Measurements from ENCODE around the gene SYTL3. TPM values are rescaled to one million over a fixed set of nuclear protein-coding genes. Genes with fewer than 3 reads are reported as not detected.
"Not testable (repeated sequence)": the region's sequence is repeated elsewhere in the genome, so short reads cannot be mapped to it uniquely, and the experiment has no call there.

The SYTL3 gene, protein sequence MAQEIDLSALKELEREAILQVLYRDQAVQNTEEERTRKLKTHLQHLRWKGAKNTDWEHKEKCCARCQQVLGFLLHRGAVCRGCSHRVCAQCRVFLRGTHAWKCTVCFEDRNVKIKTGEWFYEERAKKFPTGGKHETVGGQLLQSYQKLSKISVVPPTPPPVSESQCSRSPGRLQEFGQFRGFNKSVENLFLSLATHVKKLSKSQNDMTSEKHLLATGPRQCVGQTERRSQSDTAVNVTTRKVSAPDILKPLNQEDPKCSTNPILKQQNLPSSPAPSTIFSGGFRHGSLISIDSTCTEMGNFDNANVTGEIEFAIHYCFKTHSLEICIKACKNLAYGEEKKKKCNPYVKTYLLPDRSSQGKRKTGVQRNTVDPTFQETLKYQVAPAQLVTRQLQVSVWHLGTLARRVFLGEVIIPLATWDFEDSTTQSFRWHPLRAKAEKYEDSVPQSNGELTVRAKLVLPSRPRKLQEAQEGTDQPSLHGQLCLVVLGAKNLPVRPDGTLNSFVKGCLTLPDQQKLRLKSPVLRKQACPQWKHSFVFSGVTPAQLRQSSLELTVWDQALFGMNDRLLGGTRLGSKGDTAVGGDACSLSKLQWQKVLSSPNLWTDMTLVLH
- 5.7 TPM for total RNA-seq
- long read RNA-seq, partial matches to known transcripts: 1 of 6 reads
- long read RNA-seq, other reads (novel, unspliced or antisense): 5 of 6 reads

DNA sequence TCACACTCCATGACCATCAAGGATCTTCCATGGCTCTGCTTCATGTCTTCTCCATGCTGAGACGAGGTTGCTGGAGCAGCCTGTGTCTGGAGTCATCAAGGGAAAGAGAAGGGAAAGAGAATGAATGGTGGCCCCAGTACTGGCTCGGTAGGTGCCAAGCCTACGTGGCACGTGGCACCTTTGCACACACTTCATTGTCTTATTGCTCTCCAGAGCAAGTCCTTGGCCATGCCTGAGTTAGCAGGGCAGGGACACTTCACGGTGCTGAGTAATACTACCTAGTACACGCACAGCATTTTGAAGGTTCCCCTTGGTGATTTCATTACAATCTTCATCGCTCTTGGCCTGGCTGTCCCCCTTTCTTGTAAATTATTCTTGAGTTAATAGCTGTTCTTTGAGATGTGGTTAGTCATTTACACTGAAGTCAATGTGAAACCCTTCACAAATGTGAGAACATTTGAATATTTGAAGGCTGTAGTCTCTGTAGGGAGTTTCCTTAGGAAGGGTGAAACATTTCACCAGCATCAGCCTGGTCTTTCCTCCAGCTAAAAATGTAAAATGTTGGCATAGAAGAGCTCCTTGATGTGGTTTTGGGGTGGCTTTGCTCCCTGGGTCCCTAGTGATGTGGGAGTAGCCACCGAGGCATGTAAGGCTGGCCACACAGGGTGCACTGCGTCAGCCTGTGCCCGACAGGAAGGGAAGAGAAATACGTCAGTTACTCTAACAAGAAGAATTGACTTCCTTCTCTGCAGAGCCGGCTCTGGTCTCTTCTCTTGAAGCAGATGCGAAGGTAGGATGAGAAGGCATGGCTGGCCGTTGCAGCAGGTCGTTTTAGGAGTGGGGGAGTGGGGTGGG lies at the start of gene SYTL3:
Gene SYTL3, plus strand, starts transcription at position 766 of the 855 bp plus-strand sequence. CDS start 13,215 bp downstream, outside the sequence.
- intact Hi-C loops (cut with DNase I): no loop called here

DNA sequence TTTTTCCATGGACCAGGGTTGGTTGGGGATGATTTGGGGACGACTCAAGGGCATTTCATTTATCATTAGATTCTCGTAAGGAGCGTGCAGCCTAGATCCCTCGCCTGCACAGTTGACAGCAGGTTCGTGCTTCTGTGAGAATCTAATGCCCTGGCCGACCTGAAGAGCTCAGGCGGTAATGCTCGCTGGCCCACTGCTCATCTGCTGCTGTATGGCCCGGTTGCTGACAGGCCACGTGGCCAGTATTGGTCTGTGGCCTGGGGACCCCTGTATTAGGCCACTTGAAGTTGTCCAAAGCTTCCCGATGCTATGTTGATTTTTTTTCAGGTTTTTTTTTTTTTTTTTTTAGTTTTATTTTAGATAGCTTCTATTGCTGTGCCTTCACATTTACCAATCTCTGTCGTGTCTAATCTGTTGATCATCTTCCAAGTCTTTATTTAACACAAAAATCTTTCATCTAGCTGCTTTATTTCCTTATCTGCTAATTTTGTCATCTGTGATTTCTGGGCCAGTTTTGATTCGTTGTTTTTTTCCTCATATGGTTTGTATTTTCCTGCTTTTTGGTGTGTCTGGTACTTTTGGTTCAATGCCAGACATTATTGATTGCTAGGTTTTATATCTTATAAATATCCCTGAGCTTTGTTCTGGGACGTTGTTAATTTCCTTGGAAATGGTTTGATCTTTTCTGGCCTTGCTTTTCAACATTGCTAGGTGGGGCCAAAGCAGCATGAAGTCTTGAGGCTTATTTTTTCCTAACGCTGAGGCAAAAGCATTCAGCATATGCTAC lies 46.4 kb upstream of the SYTL3 start:
- DNase-seq (ENCODE audit: low spot score): no peak
- intact Hi-C loops (cut with DNase I): loop anchor here (2.0 kb wide), 1 partner anchor 383 kb away; no protein-coding TSS in a partner anchor

More for the DNA sequence above, at the start of gene SYTL3:
- DNase-seq (ENCODE audit: low spot score): peak; percentile 86

DNA sequence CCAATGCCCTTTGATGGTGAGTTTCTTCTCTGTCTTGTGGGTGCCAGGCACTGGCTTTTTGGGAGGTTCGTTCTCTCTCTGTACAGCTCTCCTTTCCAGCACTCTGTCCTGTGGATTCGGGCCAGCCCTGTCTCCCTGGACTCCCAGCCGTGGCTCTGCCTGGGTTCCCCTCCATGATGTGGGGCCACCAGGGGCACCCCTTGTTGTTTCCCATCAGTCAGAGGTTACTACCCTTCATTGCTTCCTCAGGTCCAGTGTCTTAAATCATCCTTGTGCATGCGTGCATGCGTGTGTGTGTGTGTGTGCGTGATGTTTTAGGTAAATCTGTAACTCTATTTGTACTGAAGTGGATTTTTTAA lies 45.8 kb upstream of the SYTL3 start:
- DNase-seq (ENCODE audit: low spot score): no peak
- intact Hi-C loops (cut with DNase I): no loop called here

DNA sequence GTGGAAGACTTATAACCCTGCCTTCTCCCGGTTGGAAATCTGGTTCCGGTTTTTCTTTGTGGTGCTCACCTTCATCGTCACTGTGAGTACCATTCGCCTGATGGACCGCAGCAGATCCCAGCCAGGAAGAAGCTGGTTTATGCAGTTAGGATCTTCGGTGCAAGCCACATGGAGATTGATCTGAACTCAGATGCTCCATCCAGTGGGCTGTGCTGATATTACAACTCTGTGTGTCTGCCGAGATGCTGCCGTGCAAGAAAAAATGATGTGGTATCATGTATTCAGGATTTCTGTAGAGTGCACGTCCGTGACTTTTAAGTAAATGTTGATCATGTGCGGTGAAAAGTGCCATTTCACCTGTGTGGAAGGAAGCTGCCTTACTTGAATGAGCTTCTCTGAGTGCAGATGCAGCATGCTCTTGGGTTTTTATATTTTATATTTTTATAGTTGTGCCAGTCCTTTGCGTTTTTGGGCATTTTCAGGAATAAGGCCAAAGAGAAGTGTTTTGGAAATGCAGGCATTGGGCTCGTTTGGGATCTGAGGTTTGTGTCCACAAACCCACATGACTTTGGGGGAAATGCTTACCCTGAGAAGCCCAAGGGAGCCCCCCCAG lies 44.5 kb upstream of the SYTL3 start:
- intact Hi-C loops (cut with DNase I): no loop called here
- DNase-seq (ENCODE audit: low spot score): no peak

DNA sequence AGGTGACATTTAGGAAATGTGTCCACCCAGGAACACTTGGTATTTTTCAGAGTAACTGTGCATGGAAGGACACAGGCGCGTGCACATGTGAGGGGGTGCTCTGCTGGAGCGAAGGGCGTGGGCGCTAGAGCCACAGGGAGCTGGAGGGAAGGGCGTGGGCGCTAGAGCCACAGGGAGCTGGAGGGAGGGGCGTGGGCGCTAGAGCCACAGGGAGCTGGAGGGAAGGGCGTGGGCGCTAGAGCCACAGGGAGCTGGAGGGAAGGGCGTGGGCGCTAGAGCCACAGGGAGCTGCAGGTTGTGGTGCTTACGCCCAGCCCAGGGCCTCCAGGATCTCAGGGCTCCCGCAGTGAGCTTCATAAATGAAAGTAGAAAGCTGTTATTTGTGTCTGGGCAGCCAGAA lies 43.8 kb upstream of the SYTL3 start:
- intact Hi-C loops (cut with DNase I); DNase-seq (ENCODE audit: low spot score): not testable (repeated sequence)

DNA sequence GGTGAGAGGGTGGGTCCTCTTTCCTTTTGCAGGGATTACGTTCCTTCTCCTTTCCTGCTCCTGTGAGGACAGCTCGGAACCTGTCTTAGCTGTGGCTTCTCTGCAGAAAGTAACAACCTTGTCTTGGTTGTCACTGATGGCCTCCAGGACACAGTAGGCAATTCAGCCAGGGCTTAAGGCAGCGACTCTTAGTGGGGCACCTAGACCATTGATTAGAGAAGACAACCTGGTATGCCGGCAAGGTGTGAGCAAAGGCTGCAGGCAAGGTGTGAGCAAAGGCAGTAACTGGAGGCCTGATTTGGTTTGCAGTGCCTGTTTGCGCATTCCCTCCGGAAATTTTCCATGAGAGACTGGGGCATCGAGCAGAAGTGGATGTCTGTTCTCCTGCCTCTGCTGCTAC lies 42.9 kb upstream of the SYTL3 start:
- intact Hi-C loops (cut with DNase I): no loop called here
- DNase-seq (ENCODE audit: low spot score): no peak

DNA sequence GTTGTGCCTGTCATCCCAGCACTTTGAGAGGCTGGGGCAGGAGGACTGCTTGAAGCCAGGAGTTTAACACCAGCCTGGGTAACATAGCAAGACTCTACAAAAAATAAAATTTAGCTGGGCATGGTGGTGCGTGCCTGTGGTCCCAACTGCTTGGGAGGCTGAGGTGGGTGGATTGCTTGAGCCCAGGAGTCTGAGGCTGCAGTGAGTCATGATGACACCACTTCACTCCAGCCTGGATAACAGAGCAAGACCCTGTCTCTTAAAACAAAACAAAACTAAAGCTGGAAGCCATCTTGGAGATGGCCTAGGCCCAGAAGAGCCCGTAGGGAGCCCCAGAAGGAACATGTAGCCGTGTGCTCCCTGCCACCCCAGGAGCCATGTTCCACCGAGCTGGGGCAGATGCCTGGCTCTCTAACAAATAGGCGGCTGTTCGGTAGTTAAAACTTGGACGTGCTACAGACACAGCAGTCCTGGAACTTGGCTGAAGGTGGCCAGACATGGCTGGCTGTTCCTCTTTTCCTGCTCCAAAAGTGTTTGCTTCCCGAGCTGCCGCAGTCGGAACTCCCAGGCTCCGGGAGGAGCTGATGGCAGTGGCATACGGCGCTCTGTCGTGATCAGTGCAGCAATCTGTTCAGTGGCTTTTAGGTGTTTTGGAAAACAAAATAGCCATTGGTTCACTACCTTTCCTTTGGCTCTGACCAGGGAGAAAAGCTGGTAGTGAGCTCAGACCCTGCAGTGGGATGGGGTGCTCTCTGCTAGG lies 42.3 kb upstream of the SYTL3 start:
- no peak for DNase-seq (ENCODE audit: low spot score)
- intact Hi-C loops (cut with DNase I): no loop called here

DNA sequence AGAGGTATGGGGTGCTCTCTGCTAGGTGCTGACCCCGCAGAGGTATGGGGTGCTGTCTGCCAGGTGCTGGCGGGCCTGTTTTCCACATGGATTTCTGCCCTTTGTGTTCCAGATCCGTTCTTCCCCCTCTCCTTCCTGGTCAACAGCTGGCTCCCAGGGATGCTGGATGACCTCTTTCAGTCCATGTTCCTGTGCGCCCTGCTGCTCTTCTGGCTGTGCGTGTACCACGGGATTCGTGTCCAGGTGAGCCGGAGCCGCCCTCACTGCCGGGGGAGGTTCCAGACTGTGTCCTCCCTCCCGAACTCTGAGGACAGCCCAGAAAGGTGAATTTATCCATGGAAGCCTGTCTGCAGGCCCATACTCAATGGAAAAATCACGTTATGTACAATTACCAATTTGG lies 41.6 kb upstream of the SYTL3 start:
- intact Hi-C loops (cut with DNase I): no loop called here
- DNase-seq (ENCODE audit: low spot score): no peak

DNA sequence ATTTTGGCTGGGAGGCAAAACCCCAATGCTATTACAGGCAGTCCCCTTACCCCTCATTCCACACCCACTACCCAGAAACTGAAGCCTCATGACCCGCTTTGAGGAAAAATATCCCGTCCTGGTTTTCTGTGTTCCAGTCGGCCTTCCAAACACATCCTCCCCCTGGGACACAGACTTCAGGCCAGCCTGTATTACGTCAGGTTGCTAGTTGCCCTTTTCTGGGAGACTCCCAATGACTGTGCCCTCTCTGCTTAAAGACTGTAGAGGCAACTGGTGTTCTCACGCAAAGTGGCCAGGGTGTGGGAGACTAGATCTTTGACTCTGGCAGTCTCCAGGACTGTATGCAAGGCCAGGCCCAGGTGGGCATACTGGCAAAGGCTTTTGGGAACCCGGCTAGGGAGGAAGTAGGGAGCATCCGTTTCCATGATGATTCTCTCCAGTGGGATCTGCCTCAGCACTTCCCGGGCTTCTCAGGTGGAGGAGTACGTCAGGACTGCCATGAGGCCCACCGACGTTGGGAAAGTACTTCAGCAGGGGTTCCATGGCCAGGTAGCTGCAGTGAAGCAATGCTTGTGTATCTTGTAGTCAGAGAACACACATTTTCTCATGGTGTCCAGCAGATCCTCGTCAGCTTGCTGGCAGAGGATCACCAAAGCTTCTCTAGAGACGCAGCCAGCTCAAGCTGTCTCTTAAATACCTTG lies 40.2 kb upstream of the SYTL3 start:
- DNase-seq (ENCODE audit: low spot score): no peak
- intact Hi-C loops (cut with DNase I): no loop called here

DNA sequence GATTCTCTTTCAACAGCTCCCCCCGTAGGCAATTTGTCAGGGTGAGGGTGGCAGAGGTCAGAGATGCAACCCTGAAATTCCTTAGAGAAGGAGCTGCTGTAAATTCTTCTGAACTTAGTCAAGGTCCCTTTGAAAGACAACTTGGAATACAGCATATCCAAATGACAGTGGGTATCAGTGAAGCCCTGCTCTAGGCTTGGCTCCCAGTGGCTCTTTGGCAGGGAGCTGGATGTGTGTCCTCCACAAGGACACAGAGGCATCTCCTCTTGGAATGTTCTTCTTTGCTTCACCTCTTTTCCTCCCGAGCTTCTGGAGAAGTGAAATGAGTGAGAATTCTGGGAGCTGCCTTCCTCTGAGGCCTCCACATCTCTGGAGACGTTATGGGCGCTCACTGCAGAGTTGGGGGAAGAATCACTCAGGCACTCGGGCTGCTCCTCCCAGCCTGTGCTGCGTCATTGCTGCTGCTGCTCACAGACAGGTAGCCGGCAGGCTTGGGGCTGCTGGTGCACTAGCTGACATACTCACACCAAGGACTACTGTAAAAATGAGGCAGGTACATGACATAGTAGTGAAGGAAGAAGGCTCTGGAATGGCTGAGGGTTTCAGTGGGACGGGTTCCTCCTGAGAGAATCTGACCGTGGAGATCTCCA lies 39.4 kb upstream of the SYTL3 start:
- no peak for DNase-seq (ENCODE audit: low spot score)
- intact Hi-C loops (cut with DNase I): no loop called here

DNA sequence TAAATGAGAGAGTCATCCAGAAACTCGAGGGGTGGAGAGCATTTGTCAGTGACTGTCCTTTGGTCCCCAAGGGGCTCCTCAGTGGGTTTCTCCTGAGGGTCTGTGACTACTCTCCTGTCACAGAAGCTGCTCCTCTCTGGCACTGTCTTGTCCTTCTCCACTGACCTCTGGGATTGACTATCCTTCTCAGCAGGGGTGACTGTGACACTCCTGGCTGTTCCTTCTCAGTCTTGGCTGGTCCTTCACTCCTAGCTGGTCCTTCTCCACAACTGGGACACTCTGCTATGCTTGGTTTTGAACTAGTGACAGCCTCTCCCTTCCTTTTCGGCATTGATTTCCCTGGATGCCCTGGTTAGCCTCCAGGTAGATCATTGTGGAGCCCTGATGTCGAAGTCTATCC lies 38.8 kb upstream of the SYTL3 start:
- intact Hi-C loops (cut with DNase I): no loop called here
- DNase-seq (ENCODE audit: low spot score): no peak

DNA sequence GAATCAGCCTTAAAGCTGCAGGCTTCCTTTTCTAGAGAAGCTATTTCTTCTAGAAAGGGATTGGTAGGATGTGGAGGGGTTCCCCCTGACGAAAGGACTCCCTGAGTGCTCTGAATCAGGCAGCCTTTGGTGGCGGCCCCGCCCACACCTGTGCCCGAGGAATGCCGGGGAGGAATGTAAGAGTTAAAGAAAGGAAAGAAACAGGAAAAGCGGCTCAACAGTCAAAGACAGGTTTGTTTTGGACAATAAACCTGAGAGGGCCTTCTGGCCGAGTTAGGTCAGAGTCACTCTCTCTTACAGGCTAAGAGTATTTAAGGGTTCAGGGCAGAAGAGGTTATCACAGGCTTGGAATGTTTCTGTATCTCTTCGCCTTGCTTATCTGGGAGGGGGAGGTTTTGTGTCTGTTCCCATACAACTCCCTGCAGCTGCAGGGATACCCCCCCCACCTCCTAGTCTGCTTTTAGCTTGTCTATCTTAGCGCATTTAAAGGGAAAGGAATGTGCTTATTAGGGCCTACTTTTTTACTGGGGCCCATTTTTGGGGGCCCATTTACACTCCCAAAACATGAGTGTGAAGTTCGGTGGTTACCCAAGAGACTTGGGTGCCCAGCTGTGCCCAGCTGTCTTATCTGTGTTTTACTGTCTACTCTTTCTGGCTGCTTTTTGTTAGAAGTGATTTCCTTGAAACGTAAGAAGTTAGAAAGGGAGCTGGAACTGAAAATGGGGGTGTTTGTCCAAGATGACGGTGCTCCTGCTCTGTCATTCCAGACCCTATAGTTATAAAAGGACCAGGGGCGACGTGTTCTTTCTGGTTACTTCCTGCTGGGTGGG lies 38.1 kb upstream of the SYTL3 start:
- intact Hi-C loops (cut with DNase I): no loop called here
- no peak for DNase-seq (ENCODE audit: low spot score)

DNA sequence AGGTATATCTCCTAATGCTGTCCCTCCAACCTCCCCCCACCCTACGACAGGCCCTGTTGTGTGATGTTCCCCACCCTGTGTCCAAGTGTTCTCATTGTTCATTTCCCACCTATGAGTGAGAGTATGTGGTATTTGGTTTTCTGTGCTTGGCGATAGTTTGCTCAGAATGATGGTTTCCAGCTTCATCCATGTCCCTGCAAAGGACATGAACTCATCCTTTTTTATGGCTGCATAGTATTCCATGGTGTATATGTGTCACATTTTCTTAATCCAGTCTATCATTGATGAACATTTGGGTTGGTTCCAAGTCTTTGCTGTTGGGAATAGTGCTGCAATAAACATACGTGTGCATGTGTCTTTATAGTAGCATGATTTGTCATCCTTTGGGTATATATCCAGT lies 35.2 kb upstream of the SYTL3 start:
- DNase-seq (ENCODE audit: low spot score); intact Hi-C loops (cut with DNase I): not testable (repeated sequence)

DNA sequence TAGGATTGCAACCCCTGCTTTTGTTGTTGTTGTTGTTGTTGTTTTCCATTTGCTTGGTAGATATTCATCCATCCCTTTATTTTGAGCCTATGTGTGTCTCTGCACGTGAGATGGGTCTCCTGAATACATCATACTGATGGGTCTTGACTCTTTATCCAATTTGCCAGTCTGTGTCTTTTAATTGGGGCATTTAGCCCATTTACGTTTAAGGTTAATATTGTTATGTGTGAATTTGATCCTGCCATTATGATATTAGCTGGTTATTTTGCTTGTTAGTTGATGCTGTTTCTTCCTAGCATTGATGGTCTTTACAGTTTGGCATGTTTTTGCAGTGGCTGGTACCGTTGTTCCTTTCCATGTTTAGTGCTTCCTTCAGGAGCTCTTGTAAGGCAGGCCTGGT lies 31.6 kb upstream of the SYTL3 start:
- intact Hi-C loops (cut with DNase I): not testable (repeated sequence)

DNA sequence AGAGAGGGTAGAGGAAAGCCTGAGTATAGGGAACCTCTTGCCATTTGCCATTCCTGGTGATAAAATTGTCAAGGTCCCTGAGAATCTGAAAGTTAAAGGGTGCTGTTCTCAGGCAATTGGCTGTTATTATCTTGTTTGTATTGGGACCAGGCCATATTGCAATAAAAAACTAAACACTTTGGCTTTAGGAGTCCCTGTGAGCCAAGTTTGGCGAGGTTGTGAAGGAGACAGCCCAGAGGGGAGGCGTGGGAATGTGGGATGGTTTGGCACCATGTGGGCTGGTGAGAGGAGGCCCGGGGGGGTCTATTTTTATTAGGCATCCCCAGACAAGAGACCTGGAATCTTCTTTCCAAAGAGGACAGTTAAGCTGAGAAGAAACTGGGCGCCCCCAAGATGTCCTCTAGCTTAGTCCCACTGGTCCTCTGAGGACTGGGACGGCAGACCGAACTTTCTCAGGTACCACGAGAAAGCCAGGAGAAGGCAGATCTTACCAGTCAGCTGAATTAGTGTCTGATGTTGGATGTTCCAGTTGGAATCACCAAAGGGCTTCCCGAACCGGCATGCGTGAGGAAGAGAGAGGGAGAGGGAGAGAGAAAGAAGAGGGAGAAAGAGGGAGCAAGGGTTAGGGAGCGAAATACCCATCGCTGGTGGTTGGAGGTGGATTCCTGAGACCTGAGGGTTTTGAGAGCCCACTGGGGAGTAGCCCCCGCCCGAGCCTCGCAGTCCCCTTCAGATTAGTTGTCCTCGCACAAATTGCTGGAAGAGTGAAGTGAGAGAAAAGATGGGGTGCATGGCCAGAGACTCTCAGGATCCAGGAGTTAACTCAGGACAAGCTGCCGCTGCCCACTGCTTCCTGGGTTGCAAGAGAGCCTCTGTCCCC lies 29.7 kb upstream of the SYTL3 start:
- DNase-seq (ENCODE audit: low spot score): no peak
- intact Hi-C loops (cut with DNase I): no loop called here

More for the DNA sequence above, 31.6 kb upstream of the SYTL3 start:
- not testable (repeated sequence) for DNase-seq (ENCODE audit: low spot score)
